IPS DF 6.9 (cell line): Measurements from ENCODE around the gene SYDE2.
"Not testable (repeated sequence)": the region's sequence is repeated elsewhere in the genome, so short reads cannot be mapped to it uniquely, and the experiment has no call there.

Experiments used
- DNase-seq: peaks from one replicate; pipeline ENCODE4 v3.0.0-alpha.2; 2013; ENCODE audit warnings: low read depth, low spot score
- H3K27ac ChIP-seq: one replicate; pipeline ENCODE4 v1.5.1; 2013; ENCODE audit warnings: low read length, control low read depth
- H3K27me3 ChIP-seq: 2 replicates; pipeline ENCODE4 v1.6.1; 2013; ENCODE audit warnings: mild to moderate bottlenecking, low read length; ENCODE audit not compliant: control insufficient read depth, insufficient read depth
- H3K36me3 ChIP-seq: 2 replicates; pipeline ENCODE4 v1.6.1; 2013; ENCODE audit warnings: low read length; ENCODE audit not compliant: control insufficient read depth, insufficient read depth
- H3K4me1 ChIP-seq: 2 replicates; pipeline ENCODE4 v1.6.1; 2013; ENCODE audit warnings: low read length; ENCODE audit not compliant: control insufficient read depth, insufficient read depth
- H3K4me3 ChIP-seq: 2 replicates; pipeline ENCODE4 v1.5.1; 2013; ENCODE audit warnings: mild to moderate bottlenecking, low read length
- H3K9me3 ChIP-seq: 2 replicates; pipeline ENCODE4 v1.6.1; 2013; ENCODE audit warnings: low read length, inconsistent platforms; ENCODE audit not compliant: control insufficient read depth, insufficient read depth
- WGBS: extraction: QIAGEN DNeasy Blood & Tissue Kit; methylation state at CpG from one replicate; pipeline ENCODE4 v1.1.7; 2013; ENCODE audit warnings: mixed read lengths, missing lambda C conversion rate; ENCODE audit not compliant: insufficient read length, insufficient coverage; 5-methylcytosine and 5-hydroxymethylcytosine counted together

The SYDE2 gene

DNA sequence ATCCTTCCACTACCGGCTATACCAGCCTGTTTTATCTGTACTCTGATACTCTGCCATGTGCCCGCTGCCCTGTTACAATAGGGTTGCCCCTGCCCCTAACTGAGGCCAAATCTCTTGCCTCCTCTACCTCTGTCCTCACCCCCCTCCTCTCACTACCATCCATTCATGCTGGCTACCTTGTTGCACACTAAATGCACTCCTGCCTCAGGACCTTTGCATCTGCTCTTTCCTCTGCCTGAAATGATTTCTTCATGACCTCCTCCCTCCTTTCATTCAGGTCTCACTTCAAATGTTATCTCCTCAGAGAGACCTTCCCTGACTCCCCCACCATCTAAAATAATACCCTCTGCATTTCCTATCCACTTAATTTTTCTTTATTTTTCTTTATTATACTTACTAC, 7.7 kb upstream of the SYDE2 start:
- DNase-seq, result no peak
- no peaks in the 10 kb centered on the region for H3K27me3 ChIP-seq
- no peaks in the 10 kb centered on the region for H3K36me3 ChIP-seq
- no peak overlapping the region for H3K27ac ChIP-seq
- no peaks in the 10 kb centered on the region for H3K9me3 ChIP-seq
- no peaks in the 10 kb centered on the region for H3K4me1 ChIP-seq
- no peak overlapping the region for H3K4me3 ChIP-seq
- WGBS, result no CpG with 5 or more reads among the region's 2 CpGs

DNA sequence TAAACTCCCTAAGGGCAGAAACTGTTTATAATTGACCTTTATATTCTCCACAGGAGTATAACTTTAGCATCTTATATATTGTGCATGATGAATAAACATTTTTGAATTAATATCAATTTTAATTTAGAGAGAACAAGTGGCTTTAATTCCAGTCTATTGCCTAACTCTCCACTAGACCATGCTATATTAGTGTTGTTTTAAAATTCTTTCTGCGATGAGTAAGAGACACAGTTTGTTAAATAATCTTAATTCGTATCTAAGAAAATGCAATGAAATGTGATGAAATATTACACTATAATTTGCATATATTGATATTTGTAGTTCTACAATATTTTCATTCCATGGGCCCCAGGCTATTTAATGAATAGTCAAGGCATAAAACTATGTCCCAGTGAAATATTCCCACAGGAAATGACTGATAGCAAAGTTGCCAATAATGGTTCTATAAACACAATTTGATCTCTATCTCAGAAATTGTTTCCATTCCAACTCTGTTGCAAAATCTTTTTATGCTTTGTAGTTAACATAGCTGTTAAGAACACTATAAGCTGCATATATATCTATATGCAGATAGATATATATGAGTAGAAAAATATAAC, 2.9 kb upstream of the SYDE2 start:
- DNase-seq, result no peak
- no CpG with 5 or more reads among the region's 2 CpGs for WGBS
- H3K27me3 ChIP-seq, result no peaks in the 10 kb centered on the region
- H3K36me3 ChIP-seq, result no peaks in the 10 kb centered on the region
- no peak overlapping the region for H3K4me3 ChIP-seq
- H3K27ac ChIP-seq, result no peak overlapping the region
- H3K9me3 ChIP-seq, result no peaks in the 10 kb centered on the region
- no peaks in the 10 kb centered on the region for H3K4me1 ChIP-seq

DNA sequence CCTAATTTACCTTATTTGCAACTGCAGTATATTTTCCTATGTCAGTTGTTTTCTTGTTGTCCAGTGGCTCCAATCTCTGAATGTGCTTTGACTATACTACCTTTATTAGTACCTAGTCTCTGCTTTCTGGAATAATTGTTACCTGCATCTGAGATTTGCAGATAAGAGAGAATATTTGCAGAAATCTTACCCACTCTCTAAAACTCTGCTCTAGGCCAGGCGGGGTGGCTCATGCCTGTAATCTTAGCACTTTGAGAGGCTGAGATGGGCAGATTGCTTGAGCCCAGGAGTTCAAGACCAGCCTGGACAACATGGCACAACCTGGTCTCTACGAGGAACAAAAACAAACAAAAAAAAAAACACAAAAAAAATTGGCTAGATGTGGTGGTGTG, 2.0 kb upstream of the SYDE2 start:
- H3K27ac ChIP-seq, result no peak overlapping the region
- no peak overlapping the region for H3K4me3 ChIP-seq
- no peaks in the 10 kb centered on the region for H3K4me1 ChIP-seq
- WGBS, result no CpG with 5 or more reads among the region's 2 CpGs
- no peaks in the 10 kb centered on the region for H3K36me3 ChIP-seq
- H3K9me3 ChIP-seq, result no peaks in the 10 kb centered on the region
- no peak for DNase-seq
- no peaks in the 10 kb centered on the region for H3K27me3 ChIP-seq

GRCh38 chr1:85202092-85202863, 1.5 kb upstream of the SYDE2 start:
- H3K4me1 ChIP-seq, result no peaks in the 10 kb centered on the region
- no CpG with 5 or more reads among the region's 14 CpGs for WGBS
- H3K36me3 ChIP-seq, result no peaks in the 10 kb centered on the region
- no peak for DNase-seq
- no peak overlapping the region for H3K27ac ChIP-seq
- no peaks in the 10 kb centered on the region for H3K27me3 ChIP-seq
- peak overlapping the region; percentile 94; the same call in 1 of the 2 replicates for H3K4me3 ChIP-seq
- H3K9me3 ChIP-seq, result no peaks in the 10 kb centered on the region

DNA sequence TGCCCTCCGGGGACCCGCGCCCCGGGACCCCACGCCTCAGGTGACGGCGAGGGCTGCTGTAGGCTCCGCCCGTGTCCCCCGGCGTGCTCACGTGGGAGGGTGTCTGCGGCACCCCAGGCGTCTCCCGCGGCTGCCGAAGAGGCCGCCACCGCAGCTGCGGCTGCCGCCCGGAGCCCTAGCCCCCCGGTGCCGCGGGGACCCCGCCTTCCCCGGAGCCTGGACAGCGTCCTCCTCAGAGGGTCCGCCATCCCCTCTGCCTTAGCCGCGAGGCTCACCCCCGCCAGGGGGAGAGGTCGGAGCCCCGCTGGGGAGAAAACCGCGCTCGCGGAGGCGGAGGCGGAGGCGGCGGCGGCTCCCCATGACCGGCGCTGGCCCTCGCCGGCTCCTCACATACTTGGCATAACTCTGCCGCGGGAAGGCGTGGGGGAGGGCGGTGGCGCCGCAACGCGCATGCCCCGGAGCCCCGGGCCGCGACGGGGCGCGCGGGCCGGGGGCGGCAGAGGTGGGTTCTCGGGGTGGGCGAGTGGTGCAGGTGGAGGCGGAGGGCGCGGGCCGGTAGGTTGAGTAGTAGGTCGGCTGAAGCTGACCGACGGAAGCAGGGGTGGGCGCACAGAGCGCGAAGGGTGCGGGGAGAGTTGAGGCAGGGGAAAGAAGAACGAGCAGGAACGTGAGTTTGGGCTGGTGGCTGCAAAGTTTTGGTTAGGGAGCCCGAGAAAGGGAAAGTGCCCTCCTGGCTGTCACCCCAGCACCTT, 700 bp upstream of the SYDE2 start:
- Histone ChIP-seq H3K4me3 (peak overlapping the region; percentile 94), H3K27ac (no peak overlapping the region), H3K9me3 (no peaks in the 10 kb centered on the region), H3K36me3 (no peaks in the 10 kb centered on the region), H3K4me1 (no peaks in the 10 kb centered on the region), H3K27me3 (no peaks in the 10 kb centered on the region)
- no CpG with 5 or more reads among the region's 81 CpGs for whole genome bisulfite sequencing
- DNase-seq, result peak; percentile 35

DNA sequence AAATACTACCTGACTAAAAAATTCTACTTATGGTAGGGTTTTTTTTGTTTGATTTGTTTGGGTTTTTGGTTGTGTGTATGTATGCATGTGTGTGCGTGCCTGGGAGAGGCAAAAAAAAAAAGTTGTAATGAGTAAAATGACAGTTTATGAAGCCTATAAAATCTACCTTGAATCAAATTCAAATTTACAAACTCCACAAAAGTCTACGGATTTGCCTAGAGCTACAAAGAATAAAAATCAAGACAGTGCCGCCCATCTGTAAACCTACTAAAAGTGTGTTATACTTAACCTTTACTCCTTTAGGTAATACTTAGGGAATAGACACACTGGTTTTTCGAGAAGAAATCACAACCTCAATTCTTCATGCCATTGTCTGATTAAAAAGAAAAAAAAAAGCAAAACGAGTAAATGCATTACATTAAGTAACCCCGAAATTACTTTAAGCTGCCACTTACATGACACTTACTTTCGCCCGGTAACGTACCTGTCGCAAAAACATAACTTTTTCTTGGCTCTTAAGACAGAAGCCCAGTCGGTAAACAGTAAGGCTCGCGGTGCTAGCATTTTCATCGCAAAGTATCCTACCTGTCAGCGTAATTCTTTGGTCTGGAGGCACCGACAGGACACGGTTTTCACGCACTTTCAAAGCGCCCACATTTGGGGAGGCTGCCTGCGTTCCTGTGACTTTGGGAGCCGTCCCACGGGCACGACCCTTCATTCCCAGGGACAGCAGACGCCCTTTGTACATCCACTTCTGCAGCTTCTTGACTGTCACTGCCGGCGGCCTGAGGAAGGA, 951 bp downstream of the SYDE2 start:
- Histone ChIP-seq H3K4me1 (no peaks in the 10 kb centered on the region), H3K9me3 (no peaks in the 10 kb centered on the region), H3K27ac (no peak overlapping the region), H3K27me3 (no peaks in the 10 kb centered on the region), H3K4me3 (peak overlapping the region; percentile 94), H3K36me3 (no peaks in the 10 kb centered on the region)
- WGBS, result 100% methylated on average over 1 of the region's 26 CpGs
- no peak for DNase-seq

DNA sequence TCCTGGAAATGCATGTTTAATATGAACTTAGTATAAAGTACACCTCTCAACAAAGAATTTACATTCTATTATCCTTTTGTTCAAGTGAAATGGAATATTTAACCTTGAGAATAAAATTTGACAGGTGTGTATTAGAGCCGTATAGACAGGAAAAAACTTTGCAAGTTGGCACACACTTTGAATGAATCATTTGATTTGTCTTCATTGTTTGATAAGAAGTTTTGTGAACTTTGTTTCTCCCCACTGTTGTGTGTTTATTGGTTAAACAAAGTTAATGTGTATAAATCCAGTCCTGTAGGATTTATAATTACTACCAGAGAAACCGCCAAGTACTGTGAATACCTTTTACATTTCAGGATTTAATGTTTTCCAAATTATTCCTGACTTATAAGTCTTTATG, 2.0 kb downstream of the SYDE2 start:
- Histone ChIP-seq H3K27me3 (no peaks in the 10 kb centered on the region), H3K27ac (no peak overlapping the region), H3K36me3 (no peaks in the 10 kb centered on the region), H3K4me3 (no peak overlapping the region), H3K4me1 (no peaks in the 10 kb centered on the region), H3K9me3 (no peaks in the 10 kb centered on the region)
- DNase-seq, result no peak
- WGBS, result no CpG with 5 or more reads among the region's 2 CpGs

GRCh38 chr1:85196358-85196757, 4.5 kb downstream of the SYDE2 start:
- no peaks in the 10 kb centered on the region for H3K27me3 ChIP-seq
- no peaks in the 10 kb centered on the region for H3K9me3 ChIP-seq
- no peak for DNase-seq
- H3K36me3 ChIP-seq, result no peaks in the 10 kb centered on the region
- no peaks in the 10 kb centered on the region; the same call in 1 of the 2 replicates for H3K4me1 ChIP-seq
- H3K4me3 ChIP-seq, result no peak overlapping the region
- no peak overlapping the region for H3K27ac ChIP-seq

- Histone ChIP-seq H3K36me3 (no peaks in the 10 kb centered on the region), H3K9me3 (no peaks in the 10 kb centered on the region), H3K4me1 (no peaks in the 10 kb centered on the region; the same call in 1 of the 2 replicates), H3K4me3 (no peak overlapping the region), H3K27ac (no peak overlapping the region), H3K27me3 (no peaks in the 10 kb centered on the region)
- no peak for DNase-seq
- no CpG with 5 or more reads among the region's 2 CpGs for WGBS
These were observed 5.1 kb downstream of the SYDE2 start for GRCh38 chr1:85195703-85196102.

DNA sequence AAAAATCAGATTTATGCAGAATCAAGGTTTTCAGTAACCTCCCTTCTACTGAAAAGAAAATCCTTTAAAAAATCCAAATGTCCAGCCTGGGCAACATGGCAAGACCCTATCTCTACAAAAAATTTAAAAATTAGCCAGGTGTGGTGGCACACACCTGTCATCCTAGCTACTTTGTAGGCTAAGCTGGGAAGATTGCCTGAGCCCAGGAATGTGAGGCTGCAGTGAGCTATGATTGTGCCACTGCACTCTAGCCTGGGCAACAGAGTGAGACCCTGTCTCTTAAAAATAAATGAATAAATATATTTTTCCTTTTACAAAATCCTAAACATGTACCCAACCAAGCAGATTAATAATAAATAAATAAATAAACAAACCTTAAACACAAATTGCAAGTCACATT, 8.7 kb downstream of the SYDE2 start:
- H3K27me3 ChIP-seq, H3K36me3 ChIP-seq, H3K4me3 ChIP-seq, DNase-seq, H3K27ac ChIP-seq, H3K4me1 ChIP-seq, H3K9me3 ChIP-seq: not testable (repeated sequence)
